ENCODE results near the gene SCYL2. TPM values are rescaled to one million over a fixed set of nuclear protein-coding genes. Genes with fewer than 3 reads are reported as not detected.
"Not testable (repeated sequence)": the region's sequence is repeated elsewhere in the genome, so short reads cannot be mapped to it uniquely, and the experiment has no call there.

Gene SCYL2
- total and polyA plus RNA-seq, 8 donors: 6.7 to 25.0 (median 15.6) TPM

GRCh38 chr12:100295764-100296555 lies 29.0 kb downstream of the SCYL2 start:
- no peak for TF ChIP-seq CTCF (IDR thresholded peaks at IDR 0.05)
- no peak for FAIRE-seq
- no peak overlapping the region for H3K27ac ChIP-seq
- peaks cover 0 to 3% (median 0%) of the 10 kb centered on the region in 3 donors for H3K36me3 ChIP-seq
- 85 to 90% methylated on average over 4 of the region's 4 CpGs for WGBS, 2 donors
- no peak for DNase-seq
- intact Hi-C loops (cut with DNase I): no loop called here
- no peaks in the 10 kb centered on the region for H3K4me1 ChIP-seq
- no peak for ATAC-seq
- H3K4me3 ChIP-seq: no peak overlapping the region
- H3K27me3 ChIP-seq: no peaks in the 10 kb centered on the region
- H3K9me3 ChIP-seq: peaks cover 0 to 2% (median 0%) of the 10 kb centered on the region in 4 donors

DNA sequence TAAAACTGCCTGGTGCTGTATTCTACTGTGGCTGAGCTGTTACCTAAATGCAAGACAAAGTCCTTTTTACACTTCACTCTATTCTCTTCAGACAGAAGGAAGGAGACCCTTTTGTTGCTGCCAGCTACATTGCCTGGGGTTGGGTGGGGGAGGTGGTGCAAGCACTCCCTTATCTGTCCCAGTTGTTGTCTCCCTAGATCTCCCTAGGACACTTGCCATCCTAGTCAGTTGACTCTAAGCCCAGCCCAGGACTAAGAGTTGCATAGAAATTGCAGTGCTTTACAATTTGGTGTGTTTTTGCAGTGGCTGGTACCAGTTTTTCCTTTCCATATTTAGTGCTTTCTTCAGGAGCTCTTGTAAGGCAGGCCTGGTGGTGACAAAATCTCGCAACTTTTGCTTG lies 35.1 kb downstream of the SCYL2 start:
- no peaks in the 10 kb centered on the region for H3K4me1 ChIP-seq
- no peak overlapping the region for H3K27ac ChIP-seq
- H3K27me3 ChIP-seq: no peaks in the 10 kb centered on the region
- no peak overlapping the region for H3K4me3 ChIP-seq
- peaks cover 0 to 3% (median 0%) of the 10 kb centered on the region in 3 donors for H3K36me3 ChIP-seq
- intact Hi-C loops (cut with DNase I): no loop called here
- FAIRE-seq (no peak), DNase-seq (no peak), ATAC-seq (no peak)
- no peak for TF ChIP-seq CTCF (IDR thresholded peaks at IDR 0.05)
- WGBS, 2 donors: 98 to 100% methylated on average over 1 of the region's 1 CpG
- H3K9me3 ChIP-seq: no peaks in the 10 kb centered on the region

DNA sequence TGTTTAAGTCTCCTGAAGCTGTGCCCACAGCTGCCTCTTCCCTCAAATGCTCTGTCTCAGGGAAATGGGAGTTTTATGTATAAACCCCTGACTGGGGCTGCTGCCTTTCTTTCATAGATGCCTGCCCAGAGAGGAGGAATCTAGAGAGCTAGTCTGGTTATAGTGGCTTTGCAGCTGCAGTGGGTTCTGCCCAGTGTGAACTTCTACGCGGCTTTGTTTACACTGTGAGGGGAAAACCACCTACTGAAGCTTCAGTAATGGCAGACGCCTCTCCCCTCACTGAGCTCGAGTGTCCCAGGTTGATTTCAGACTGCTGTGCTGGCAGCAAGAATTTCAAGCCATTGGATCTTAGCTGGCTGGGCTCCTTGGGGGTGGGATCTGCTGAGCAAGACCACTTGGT lies 36.9 kb downstream of the SCYL2 start:
- FAIRE-seq (no peak), ATAC-seq (no peak), DNase-seq (no peak)
- peaks cover 0 to 2% (median 0%) of the 10 kb centered on the region in 3 donors for H3K36me3 ChIP-seq
- H3K4me3 ChIP-seq: no peak overlapping the region
- intact Hi-C loops (cut with DNase I): no loop called here
- H3K27me3 ChIP-seq: no peaks in the 10 kb centered on the region
- H3K9me3 ChIP-seq: no peaks in the 10 kb centered on the region
- H3K27ac ChIP-seq: no peak overlapping the region
- no peak for TF ChIP-seq CTCF (IDR thresholded peaks at IDR 0.05)
- 92 to 97% methylated on average over 4 of the region's 4 CpGs for WGBS, 2 donors
- H3K4me1 ChIP-seq: no peaks in the 10 kb centered on the region

- H3K27me3 ChIP-seq; H3K27ac ChIP-seq; intact Hi-C loops (cut with DNase I); H3K36me3 ChIP-seq; FAIRE-seq; H3K4me3 ChIP-seq; H3K9me3 ChIP-seq; DNase-seq; H3K4me1 ChIP-seq; ATAC-seq: not testable (repeated sequence)
- 98% methylated on average over 7 of the region's 7 CpGs for WGBS, 2 donors
These were observed 37.4 kb downstream of the SCYL2 start for GRCh38 chr12:100304334-100304733.

- H3K36me3 ChIP-seq; H3K9me3 ChIP-seq; H3K27ac ChIP-seq; H3K4me1 ChIP-seq; ATAC-seq; H3K4me3 ChIP-seq; H3K27me3 ChIP-seq; FAIRE-seq; DNase-seq; intact Hi-C loops (cut with DNase I): not testable (repeated sequence)
- 95 to 98% methylated on average over 5 of the region's 5 CpGs for WGBS, 2 donors
These were observed 41.2 kb downstream of the SCYL2 start for GRCh38 chr12:100308138-100308537.

DNA sequence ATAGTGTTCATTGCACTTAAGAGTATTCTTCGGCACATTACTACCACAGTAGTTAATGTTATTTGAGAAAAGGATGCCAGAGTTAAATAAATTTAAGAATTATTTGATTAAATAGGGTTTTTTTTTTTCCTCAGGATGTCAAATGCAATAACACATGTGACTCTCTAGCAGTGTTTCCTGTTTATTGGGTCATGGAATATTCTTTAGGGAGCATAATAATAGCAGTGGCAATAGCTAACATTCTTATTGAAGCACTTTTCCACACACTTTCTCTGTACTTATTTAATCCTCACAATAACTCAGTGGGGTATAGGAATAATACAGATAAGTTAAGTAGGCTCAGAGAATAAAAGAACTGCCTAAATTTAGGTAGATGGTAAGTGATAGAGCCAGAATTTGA lies 44.3 kb downstream of the SCYL2 start:
- TF ChIP-seq CTCF (IDR thresholded peaks at IDR 0.05): no peak
- intact Hi-C loops (cut with DNase I): no loop called here
- Histone ChIP-seq H3K27me3 (no peaks in the 10 kb centered on the region), H3K36me3 (peaks cover 0 to 16% (median 0%) of the 10 kb centered on the region in 3 donors), H3K4me3 (no peak overlapping the region), H3K9me3 (no peaks in the 10 kb centered on the region), H3K4me1 (no peaks in the 10 kb centered on the region), H3K27ac (no peak overlapping the region)
- ATAC-seq (no peak), FAIRE-seq (no peak), DNase-seq (no peak)
- 86 to 91% methylated on average over 1 of the region's 1 CpG for WGBS, 2 donors
